Spleen (tissue), 11 donors: ENCODE results near the gene TMA16. TPM values are rescaled to one million over a fixed set of nuclear protein-coding genes. Genes with fewer than 3 reads are reported as not detected.

Source experiments
- DNase-seq: peaks from one replicate; pipeline ENCODE4 v3.0.0-alpha.2; 2020
- H3K27ac ChIP-seq, 8 donors: fragments of 200-600 bp; sonication (generic) in 7 of 8; 1 replicate in 4 of 8; 2 replicates in 4 of 8; pipeline versions ENCODE4 v1.5.0 to v1.8.0; 2016 to 2021; ENCODE audit warnings: inconsistent platforms in 4 of 8, mild to moderate bottlenecking in 4 of 8, moderate library complexity in 1 of 8
- H3K27me3 ChIP-seq, 7 donors: fragments of 200-600 bp; sonication (generic) in 6 of 7; replicated peaks in 1 of 7; 1 replicate in 4 of 7; 2 replicates in 3 of 7; pipeline versions ENCODE4 v1.5.0 to v1.8.0; 2016 to 2021; ENCODE audit warnings: inconsistent platforms in 3 of 7, mild to moderate bottlenecking in 1 of 7
- H3K36me3 ChIP-seq, 6 donors: fragments of 200-600 bp; sonication (generic) in 5 of 6; 1 replicate in 4 of 6; 2 replicates in 2 of 6; pipeline versions ENCODE4 v1.5.0 to v1.8.0; 2016 to 2021; ENCODE audit warnings: inconsistent platforms in 2 of 6
- H3K4me1 ChIP-seq, 6 donors: fragments of 200-600 bp; sonication (generic) in 5 of 6; 1 replicate in 3 of 6; 2 replicates in 3 of 6; pipeline versions ENCODE4 v1.5.0 to v1.8.0; 2016 to 2021; ENCODE audit warnings: inconsistent platforms in 3 of 6
- H3K4me3 ChIP-seq, 8 donors: fragments of 200-600 bp; sonication (generic) in 7 of 8; 1 replicate in 4 of 8; 2 replicates in 4 of 8; pipeline versions ENCODE4 v1.5.0 to v1.8.0; 2016 to 2021; ENCODE audit warnings: inconsistent platforms in 4 of 8, mild to moderate bottlenecking in 4 of 8, moderate library complexity in 2 of 8
- H3K9me3 ChIP-seq, 8 donors: fragments of 200-600 bp; sonication (generic) in 7 of 8; 1 replicate in 4 of 8; 2 replicates in 4 of 8; pipeline versions ENCODE4 v1.5.0 to v1.8.0; 2016 to 2021; ENCODE audit warnings: inconsistent platforms in 4 of 8
- CTCF ChIP-seq, 11 experiments: fragments of 200-600 bp in 7 of 11; fragments of 450-650 bp in 4 of 11; sonication (generic) in 4 of 11; IDR thresholded peaks in 8 of 11; conservative IDR thresholded peaks in 3 of 11; 1 replicate in 7 of 11; 2 replicates in 4 of 11; pipeline versions ENCODE4 v1.4.0 to v1.8.0; 2016 to 2021; ENCODE audit warnings: antibody characterized with exemption in 11 of 11, inconsistent platforms in 4 of 11, mild to moderate bottlenecking in 1 of 11
- POLR2A ChIP-seq, 3 donors: fragments of 450-650 bp; IDR thresholded peaks; one replicate each; pipeline ENCODE4 v1.5.1; 2017; ENCODE audit warnings: antibody characterized with exemption in 3 of 3, mild to moderate bottlenecking in 1 of 3
- POLR2AphosphoS5 ChIP-seq, 3 donors: sonication (generic); formaldehyde crosslinking; IDR thresholded peaks; one replicate each; pipeline ENCODE4 v1.5.1; 2017; ENCODE audit warnings: antibody characterized with exemption in 3 of 3
- WGBS, 5 donors: extraction: QIAGEN DNeasy Blood & Tissue Kit in 3 of 5; methylation state at CpG; one replicate each; pipeline versions ENCODE4 v1.1.5 to v1.1.7; 2013 to 2018; 5-methylcytosine and 5-hydroxymethylcytosine counted together
- intact Hi-C: fragments of 100-400 bp; cut with DNase I; formaldehyde crosslinking; loops from one replicate; pipeline ENCODE4 v1.15.0; 2023; ENCODE audit warnings: low total_unique reads
- polyA plus RNA-seq, 3 donors: library from polyadenylated mRNA; stranded (reverse); fragments of 200-250 nt; gene quantifications; one replicate each; pipeline ENCODE4 v1.2.1, GENCODE V29; 2013
- total RNA-seq, 7 donors: library from RNA; depleted of rRNA in 3 of 7; stranded (reverse); fragments of >200 nt in 3 of 7; fragmentation: NEBNext Ultra II Directional in 4 of 7; extraction: Animal tissue kit (Norgen Biotek cat#: 25700) in 4 of 7; gene quantifications; one replicate each; pipeline versions ENCODE4 v1.1.0 to v1.2.1, GENCODE V29; 2016 to 2021
- donor health status: healthy with polysubstance abuse.
- donor health status: DM: no; HTN: no; CAD: no; lungs with moderate emphysema.
- donor health status: DM: no; HTN: no; CAD: no.
- donor health status: Bipolar disorder and iron deficiency.
- donor health status: healthy.
- donor health status: DM: no; HTN: no; CAD: no.
- donor health status: DM: yes; HTN: yes; CAD: no.

TMA16 gene
- total and polyA plus RNA-seq, 10 donors, result 15.6 to 39.0 (median 29.1) TPM

- no peak overlapping the region for H3K4me3 ChIP-seq
- no peak for DNase-seq
- 94 to 97% (median 96%) methylated on average over 3 of the region's 3 CpGs for WGBS, 5 donors
- no peaks in the 10 kb centered on the region for H3K4me1 ChIP-seq
- no peaks in the 10 kb centered on the region for H3K9me3 ChIP-seq
- H3K27me3 ChIP-seq, result no peaks in the 10 kb centered on the region
- intact Hi-C loops, result no loop called here
- no peak overlapping the region for H3K27ac ChIP-seq
- peaks cover 0 to 100% (median 42%) of the 10 kb centered on the region in 6 donors for H3K36me3 ChIP-seq
- TF ChIP-seq POLR2A (IDR thresholded peaks at IDR 0.05) (no peak), CTCF (IDR thresholded peaks at IDR 0.05 in 8 of 11, conservative IDR thresholded peaks at IDR 0.05 in 3 of 11) (no peak), POLR2AphosphoS5 (IDR thresholded peaks at IDR 0.05) (no peak)
Observed at GRCh38 chr4:163525982-163526381, 31.5 kb downstream of the TMA16 start.

- H3K36me3 ChIP-seq, result peaks cover 0 to 100% (median 35%) of the 10 kb centered on the region in 6 donors
- WGBS, 5 donors, result 87 to 94% (median 90%) methylated on average over 2 of the region's 2 CpGs
- H3K27me3 ChIP-seq, result no peaks in the 10 kb centered on the region
- DNase-seq, result no peak
- intact Hi-C loops, result no loop called here
- no peaks in the 10 kb centered on the region for H3K4me1 ChIP-seq
- H3K9me3 ChIP-seq, result no peaks in the 10 kb centered on the region
- TF ChIP-seq POLR2A (IDR thresholded peaks at IDR 0.05) (no peak), POLR2AphosphoS5 (IDR thresholded peaks at IDR 0.05) (no peak), CTCF (IDR thresholded peaks at IDR 0.05 in 8 of 11, conservative IDR thresholded peaks at IDR 0.05 in 3 of 11) (no peak)
- H3K27ac ChIP-seq, result no peak overlapping the region
- H3K4me3 ChIP-seq, result no peak overlapping the region
Observed at GRCh38 chr4:163527172-163527571, 32.7 kb downstream of the TMA16 start.

- TF ChIP-seq POLR2A (IDR thresholded peaks at IDR 0.05), result no peak
- peak in 1 of 3 donors; percentile 29 for TF ChIP-seq POLR2AphosphoS5 (IDR thresholded peaks at IDR 0.05)
- Histone ChIP-seq H3K27ac (no peak overlapping the region), H3K27me3 (no peaks in the 10 kb centered on the region), H3K4me3 (no peak overlapping the region), H3K36me3 (peaks cover 0 to 97% (median 27%) of the 10 kb centered on the region in 6 donors), H3K4me1 (no peaks in the 10 kb centered on the region), H3K9me3 (no peaks in the 10 kb centered on the region)
- WGBS, 5 donors, result 86 to 94% (median 90%) methylated on average over 4 of the region's 4 CpGs
- DNase-seq, result no peak
- intact Hi-C loops, result no loop called here
Observed at GRCh38 chr4:163528653-163529052, 34.2 kb downstream of the TMA16 start.

- WGBS, 5 donors, result 94 to 97% (median 96%) methylated on average over 4 of the region's 4 CpGs
- H3K36me3 ChIP-seq, result peaks cover 0 to 90% (median 8%) of the 10 kb centered on the region in 6 donors
- intact Hi-C loops, result no loop called here
Observed at GRCh38 chr4:163534056-163534455, 39.6 kb downstream of the TMA16 start.

More at GRCh38 chr4:163534056-163534455, 39.6 kb downstream of the TMA16 start:
- Histone ChIP-seq H3K4me3 (no peak overlapping the region), H3K4me1 (no peaks in the 10 kb centered on the region), H3K27me3 (no peaks in the 10 kb centered on the region), H3K27ac (no peak overlapping the region), H3K9me3 (no peaks in the 10 kb centered on the region)
- TF ChIP-seq POLR2A (IDR thresholded peaks at IDR 0.05) (no peak), POLR2AphosphoS5 (IDR thresholded peaks at IDR 0.05) (no peak), CTCF (IDR thresholded peaks at IDR 0.05 in 8 of 11, conservative IDR thresholded peaks at IDR 0.05 in 3 of 11) (no peak)
- no peak for DNase-seq
